Activated CD4-positive, CD25-positive, alpha-beta regulatory T cell treated with anti-CD3 and anti-CD28 coated beads, Interleukin-2, amount 50 U/mL, for 24 hours (primary cell): ENCODE measurements around the gene ABL1.

ENCODE experiments used
- ATAC-seq, 2 donors: fragments of 150-1000 bp; cut with Tn5 transposase; one replicate each; pipeline ENCODE4 v1.10.0; 2021; ENCODE audit warnings: mild to moderate bottlenecking in 1 of 2, moderate library complexity in 1 of 2

ABL1 gene

DNA sequence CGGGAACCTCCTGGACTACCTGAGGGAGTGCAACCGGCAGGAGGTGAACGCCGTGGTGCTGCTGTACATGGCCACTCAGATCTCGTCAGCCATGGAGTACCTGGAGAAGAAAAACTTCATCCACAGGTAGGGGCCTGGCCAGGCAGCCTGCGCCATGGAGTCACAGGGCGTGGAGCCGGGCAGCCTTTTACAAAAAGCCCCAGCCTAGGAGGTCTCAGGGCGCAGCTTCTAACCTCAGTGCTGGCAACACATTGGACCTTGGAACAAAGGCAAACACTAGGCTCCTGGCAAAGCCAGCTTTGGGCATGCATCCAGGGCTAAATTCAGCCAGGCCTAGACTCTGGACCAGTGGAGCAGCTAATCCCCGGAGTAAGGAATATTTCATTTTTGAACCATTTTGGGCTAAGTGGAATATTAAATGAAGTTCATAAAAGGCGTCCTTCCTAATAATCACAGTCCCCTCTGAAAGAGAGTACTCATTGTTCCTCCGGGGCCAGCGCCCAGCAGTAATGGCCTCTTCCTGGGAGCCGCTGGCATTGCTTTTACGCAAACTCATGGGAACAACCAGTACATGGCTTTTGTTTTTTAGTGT, 38.0 kb downstream of the ABL1 start:
- ATAC-seq: no peak

DNA sequence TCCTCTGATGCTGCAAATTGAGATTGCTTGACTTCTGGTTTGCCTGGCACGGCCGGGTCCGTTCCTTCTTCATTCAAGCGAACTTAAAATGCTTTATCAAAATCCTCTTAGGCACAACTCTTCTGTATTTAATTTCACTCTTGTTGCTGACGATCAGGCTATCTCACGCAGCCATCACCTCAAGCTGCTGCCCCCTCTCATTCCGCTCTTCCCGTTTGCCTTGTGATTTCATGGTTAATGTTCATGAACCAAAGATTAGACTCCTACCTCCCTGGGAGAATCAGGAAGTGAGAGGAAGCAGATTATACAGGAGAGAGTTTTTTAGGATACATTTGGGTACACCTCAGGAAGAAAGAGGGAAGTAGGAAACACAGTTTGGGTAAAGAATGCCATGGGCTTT, 38.9 kb downstream of the ABL1 start:
- ATAC-seq: no peak

DNA sequence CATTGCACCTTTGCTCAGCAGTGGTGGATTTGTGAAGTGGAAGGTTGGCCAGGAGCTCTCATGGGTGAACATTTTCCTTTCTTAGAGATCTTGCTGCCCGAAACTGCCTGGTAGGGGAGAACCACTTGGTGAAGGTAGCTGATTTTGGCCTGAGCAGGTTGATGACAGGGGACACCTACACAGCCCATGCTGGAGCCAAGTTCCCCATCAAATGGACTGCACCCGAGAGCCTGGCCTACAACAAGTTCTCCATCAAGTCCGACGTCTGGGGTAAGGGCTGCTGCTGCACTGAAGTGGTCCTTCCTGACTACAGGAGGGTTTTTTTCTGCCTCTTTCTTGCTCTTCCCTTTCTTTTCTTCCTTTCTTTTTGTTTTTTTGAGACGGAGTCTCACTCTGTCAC, 39.7 kb downstream of the ABL1 start:
- ATAC-seq: no peak

DNA sequence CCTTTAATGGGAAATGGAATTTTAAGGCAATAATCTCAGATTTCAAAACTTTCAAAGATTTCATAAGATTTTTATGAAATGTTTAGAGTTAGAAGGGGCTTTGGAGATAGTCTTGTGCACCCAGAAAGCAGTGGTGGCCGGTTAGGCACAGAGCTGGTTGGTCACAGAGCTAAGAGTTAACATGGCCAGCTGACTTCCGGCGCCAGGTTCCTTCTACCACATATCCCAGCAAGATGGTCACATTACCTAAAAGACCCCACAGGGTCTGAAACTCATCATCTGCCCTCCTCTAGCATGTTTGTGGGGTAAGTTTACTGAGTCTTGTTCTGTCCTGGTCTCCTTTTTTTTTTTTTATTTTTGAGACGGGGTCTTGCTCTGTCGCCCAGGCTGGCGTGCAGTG, 42.2 kb downstream of the ABL1 start:
- no peak for ATAC-seq

DNA sequence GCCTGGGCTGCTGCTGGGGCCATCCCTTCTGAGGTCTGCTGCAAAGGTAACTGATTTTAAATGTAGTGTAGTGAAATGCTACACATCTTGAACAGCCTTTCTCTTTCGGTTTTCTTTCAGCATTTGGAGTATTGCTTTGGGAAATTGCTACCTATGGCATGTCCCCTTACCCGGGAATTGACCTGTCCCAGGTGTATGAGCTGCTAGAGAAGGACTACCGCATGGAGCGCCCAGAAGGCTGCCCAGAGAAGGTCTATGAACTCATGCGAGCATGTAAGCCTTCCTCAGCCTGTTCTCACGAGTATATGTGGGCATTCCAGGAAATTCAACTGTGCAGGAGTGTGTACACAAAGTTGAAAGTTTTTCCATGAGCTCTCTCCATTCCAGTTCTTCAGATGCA, 43.2 kb downstream of the ABL1 start:
- ATAC-seq: no peak

DNA sequence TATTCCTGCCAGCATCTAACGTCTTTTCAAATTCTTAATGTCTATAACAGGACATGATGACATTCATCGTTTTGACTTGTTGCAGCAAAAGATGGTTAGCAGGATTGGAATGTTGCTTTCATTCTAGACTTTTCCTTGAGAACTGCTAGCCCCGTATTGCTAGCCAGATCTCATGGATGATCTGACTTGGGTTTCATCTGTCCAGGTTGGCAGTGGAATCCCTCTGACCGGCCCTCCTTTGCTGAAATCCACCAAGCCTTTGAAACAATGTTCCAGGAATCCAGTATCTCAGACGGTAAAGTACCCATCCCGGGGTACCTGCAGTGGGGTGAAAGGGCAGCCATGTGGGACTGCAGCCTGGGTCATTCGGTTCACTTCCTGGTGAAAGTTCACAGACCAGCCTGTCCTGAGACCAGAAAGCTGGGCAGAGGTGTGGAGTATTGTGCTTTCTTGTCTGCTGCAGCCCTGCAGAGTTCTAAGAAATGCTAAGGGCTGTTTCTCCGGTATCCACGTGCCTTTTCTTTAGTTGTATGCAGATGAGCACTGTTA, 44.9 kb downstream of the ABL1 start:
- no peak for ATAC-seq

DNA sequence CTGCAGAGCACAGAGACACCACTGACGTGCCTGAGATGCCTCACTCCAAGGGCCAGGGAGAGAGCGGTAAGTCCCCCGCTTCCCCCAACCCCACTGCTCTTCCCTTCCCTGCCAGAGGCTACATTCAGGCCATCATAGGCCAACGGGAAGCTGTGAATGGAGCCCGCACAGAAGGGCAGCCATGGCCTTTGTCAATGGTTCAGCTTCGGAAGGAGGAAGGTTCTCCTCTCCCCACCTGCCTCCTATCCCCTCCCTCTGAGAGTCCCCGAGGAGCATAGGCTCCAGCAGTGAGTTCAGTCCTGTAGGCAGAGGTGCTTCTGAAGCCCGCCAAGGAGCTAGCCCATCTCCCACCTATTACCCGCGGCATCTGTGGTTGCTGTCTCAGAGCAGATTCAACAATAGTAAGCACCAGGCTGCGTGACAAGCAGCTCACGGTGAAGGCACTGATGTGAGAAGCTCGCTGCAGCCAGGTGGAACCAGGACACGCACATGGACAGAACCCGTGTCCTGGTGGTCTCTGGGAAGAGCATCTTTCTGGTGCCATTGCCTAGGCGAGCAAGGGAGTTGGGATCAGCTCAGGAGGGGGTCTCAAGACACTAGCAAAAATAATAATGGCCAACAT, 45.7 kb downstream of the ABL1 start:
- no peak for ATAC-seq

DNA sequence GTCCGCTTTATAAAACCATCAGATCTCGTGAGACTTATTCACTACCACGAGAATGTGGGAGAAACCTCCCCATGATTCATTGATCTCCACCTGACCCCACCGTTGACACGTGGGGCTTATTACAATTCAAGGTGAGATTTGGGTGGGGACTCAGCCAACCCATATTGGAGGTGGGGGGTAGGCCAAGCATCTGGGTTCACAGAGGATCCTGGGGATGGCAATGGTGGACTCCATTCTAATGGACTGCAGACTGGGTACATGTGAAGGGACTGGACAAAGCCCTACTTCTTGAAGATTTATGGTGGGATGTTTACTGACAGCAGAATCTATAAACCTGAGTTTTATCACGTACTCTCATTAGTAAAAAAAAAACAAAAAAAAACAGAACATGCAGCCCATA, 46.5 kb downstream of the ABL1 start:
- ATAC-seq: no peak

DNA sequence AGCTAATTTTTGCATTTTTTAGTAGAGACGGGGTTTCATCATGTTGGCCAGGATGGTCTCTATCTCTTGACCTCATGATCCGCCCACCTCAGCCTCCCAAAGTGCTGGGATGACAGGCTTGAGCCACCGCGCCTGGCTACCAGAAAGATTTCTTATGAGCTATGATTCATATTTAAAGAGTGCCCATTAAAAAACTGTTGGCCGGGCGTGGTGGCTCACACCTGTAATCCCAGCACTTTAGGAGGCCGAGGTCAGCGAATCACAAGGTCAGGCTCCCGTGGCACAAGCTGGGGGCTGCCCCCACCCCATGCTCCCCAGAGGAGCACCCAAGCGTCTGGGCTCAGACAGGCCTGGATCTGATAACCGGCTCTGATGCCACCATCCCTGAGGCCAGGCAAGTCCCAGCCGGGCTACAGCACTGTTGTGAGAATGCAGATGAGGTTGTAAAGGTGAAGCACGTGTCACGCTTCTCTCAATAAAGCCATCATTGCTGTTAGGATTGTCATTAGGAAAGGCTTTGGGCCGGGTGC, 47.7 kb downstream of the ABL1 start:
- no peak for ATAC-seq

DNA sequence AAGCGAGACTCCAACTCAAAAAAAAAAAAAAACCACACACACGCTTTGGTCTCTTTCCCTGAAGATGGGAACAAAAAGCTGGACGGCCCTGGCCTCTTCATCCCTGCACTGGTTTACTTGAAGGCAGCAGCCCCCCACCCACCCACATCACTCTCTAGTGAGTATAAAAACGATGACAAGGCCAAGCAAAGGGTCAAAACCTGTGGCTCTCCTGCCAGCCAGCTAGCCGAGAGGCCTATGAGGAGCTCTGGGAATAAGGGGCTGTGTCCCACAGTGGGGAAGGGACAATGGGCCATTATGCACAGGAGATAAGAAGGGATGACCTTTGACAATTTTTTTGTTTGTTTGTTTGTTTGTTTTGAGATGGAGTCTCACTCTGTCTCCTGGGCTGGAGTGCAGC, 48.4 kb downstream of the ABL1 start:
- no peak for ATAC-seq

DNA sequence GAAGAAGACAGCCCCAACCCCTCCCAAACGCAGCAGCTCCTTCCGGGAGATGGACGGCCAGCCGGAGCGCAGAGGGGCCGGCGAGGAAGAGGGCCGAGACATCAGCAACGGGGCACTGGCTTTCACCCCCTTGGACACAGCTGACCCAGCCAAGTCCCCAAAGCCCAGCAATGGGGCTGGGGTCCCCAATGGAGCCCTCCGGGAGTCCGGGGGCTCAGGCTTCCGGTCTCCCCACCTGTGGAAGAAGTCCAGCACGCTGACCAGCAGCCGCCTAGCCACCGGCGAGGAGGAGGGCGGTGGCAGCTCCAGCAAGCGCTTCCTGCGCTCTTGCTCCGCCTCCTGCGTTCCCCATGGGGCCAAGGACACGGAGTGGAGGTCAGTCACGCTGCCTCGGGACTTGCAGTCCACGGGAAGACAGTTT, 49.1 kb downstream of the ABL1 start:
- ATAC-seq: no peak

DNA sequence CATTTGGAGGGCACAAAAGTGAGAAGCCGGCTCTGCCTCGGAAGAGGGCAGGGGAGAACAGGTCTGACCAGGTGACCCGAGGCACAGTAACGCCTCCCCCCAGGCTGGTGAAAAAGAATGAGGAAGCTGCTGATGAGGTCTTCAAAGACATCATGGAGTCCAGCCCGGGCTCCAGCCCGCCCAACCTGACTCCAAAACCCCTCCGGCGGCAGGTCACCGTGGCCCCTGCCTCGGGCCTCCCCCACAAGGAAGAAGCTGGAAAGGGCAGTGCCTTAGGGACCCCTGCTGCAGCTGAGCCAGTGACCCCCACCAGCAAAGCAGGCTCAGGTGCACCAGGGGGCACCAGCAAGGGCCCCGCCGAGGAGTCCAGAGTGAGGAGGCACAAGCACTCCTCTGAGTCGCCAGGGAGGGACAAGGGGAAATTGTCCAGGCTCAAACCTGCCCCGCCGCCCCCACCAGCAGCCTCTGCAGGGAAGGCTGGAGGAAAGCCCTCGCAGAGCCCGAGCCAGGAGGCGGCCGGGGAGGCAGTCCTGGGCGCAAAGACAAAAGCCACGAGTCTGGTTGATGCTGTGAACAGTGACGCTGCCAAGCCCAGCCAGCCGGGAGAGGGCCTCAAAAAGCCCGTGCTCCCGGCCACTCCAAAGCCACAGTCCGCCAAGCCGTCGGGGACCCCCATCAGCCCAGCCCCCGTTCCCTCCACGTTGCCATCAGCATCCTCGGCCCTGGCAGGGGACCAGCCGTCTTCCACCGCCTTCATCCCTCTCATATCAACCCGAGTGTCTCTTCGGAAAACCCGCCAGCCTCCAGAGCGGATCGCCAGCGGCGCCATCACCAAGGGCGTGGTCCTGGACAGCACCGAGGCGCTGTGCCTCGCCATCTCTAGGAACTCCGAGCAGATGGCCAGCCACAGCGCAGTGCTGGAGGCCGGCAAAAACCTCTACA, 49.8 kb downstream of the ABL1 start:
- no peak for ATAC-seq

DNA sequence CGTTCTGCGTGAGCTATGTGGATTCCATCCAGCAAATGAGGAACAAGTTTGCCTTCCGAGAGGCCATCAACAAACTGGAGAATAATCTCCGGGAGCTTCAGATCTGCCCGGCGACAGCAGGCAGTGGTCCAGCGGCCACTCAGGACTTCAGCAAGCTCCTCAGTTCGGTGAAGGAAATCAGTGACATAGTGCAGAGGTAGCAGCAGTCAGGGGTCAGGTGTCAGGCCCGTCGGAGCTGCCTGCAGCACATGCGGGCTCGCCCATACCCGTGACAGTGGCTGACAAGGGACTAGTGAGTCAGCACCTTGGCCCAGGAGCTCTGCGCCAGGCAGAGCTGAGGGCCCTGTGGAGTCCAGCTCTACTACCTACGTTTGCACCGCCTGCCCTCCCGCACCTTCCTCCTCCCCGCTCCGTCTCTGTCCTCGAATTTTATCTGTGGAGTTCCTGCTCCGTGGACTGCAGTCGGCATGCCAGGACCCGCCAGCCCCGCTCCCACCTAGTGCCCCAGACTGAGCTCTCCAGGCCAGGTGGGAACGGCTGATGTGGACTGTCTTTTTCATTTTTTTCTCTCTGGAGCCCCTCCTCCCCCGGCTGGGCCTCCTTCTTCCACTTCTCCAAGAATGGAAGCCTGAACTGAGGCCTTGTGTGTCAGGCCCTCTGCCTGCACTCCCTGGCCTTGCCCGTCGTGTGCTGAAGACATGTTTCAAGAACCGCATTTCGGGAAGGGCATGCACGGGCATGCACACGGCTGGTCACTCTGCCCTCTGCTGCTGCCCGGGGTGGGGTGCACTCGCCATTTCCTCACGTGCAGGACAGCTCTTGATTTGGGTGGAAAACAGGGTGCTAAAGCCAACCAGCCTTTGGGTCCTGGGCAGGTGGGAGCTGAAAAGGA, 50.7 kb downstream of the ABL1 start:
- ATAC-seq: no peak

DNA sequence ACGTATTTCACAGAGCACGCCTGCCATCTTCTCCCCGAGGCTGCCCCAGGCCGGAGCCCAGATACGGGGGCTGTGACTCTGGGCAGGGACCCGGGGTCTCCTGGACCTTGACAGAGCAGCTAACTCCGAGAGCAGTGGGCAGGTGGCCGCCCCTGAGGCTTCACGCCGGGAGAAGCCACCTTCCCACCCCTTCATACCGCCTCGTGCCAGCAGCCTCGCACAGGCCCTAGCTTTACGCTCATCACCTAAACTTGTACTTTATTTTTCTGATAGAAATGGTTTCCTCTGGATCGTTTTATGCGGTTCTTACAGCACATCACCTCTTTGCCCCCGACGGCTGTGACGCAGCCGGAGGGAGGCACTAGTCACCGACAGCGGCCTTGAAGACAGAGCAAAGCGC, 51.9 kb downstream of the ABL1 start:
- ATAC-seq: no peak

DNA sequence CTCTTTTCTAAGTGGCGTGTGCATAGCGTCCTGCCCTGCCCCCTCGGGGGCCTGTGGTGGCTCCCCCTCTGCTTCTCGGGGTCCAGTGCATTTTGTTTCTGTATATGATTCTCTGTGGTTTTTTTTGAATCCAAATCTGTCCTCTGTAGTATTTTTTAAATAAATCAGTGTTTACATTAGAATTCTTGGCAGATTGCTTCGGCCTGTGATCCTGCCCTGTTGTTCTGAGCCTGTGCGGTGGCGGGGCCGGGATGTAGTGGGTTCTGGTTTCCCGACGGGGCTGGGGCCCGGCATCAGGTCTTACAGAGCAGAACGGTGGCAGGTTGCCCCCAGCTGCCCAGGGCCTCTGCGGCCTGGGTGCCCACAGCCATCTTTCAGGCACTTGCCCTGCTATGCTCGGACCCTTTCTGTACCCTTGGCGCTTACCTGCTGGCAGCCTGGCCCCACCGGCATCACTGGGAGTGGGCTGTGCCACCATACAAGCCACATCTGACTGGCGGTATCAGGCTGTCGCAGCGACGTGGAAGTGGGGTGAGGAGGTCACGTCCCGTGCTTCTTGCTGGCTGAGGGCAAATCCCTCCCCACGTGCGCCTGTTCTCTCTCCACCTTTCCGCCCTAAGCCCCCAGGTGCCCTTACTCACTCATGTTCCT, 52.6 kb downstream of the ABL1 start:
- no peak for ATAC-seq

DNA sequence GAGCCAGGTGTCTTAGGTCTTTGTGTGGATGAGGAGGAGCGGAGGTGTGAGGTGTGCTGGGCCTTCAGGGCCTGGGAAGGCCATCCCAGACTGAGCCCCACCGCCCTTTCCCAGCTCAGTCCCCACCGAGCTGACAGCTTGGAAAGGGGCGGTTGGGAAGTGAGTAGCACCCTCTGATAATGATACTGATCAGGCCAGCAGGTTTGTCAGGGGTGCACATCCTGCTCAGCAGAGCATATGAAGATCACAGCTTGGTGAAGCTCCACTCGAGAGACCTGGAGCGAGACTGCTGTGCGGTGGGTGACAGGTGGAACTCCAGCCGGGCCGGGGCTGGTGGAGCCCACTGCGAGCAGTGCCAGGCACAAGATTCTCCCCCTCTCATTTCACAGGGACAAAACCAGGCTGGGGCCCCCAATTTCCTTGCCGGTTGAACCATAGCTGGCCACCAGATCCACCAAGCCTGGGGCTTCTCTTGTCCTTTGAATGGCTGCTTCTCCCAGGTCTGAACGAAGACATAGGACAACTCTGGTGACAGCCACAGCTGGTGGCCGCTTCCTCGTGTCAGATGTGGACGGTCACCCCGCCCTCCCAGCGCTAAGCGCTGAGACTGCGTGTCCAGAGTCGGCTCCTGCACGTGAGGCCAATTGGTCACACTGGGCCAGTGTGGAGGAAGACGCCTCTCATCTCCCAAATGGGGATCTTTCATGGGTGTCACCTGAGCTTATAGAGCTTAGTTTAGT, 53.3 kb downstream of the ABL1 start:
- no peak for ATAC-seq

DNA sequence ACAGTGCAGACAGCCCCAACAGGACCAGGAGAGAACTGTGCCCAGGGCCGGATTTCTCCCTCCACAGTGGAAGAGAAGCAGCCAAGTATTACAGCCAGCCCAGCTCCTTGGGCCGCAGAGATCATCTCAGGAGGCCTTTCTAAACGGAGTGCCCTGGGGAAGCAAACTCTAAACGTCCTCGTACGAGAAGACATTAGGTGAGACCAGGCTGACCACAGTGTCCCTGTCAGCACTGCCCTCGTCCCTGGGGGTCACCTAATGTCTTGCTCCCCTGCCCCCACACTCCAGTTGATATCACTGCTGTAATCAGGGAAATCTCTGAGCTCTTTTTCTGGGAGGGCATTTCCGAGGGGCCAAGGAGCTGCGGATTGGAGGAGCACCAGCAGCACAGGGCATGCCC, 55.1 kb downstream of the ABL1 start:
- no peak for ATAC-seq

DNA sequence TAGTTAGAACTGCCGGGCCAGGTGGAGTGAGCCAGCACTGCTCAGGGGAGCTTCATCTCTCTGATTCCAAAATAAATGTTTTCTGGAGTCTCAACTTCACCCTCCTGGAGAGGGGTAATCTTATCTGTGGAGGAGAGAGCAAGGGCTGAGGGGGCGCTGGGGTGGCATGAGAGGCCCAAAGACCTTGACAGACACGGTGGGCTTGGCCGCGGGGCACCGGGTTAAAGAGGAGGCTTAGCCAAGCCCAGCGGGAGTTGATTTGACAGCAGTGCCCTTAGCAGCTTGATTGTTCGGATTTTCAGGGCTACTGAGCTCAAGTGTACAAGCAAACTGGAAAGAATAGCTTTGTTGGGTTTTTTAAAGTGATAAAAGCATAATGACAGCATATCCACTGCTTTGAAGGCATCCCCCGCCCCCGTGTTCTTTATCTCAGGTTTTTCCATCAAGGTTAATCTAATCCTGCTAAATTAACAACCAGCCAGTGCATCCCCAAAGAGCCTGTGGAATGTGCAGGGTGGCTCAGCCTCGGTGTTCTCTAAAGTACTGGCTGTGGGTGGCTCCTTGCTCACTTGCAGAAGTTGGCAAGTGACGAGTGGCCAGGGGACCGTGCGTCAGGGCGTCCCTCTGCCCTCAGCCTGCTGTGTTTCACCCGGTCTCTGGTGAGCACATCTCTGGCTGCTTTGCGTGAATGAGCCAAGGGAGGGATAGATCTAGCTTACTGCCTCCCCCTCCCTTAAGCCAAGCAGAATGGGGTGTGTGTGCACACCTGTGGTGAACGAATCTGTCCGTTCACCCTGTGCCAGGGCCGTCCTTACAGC, 56.0 kb downstream of the ABL1 start:
- no peak for ATAC-seq

DNA sequence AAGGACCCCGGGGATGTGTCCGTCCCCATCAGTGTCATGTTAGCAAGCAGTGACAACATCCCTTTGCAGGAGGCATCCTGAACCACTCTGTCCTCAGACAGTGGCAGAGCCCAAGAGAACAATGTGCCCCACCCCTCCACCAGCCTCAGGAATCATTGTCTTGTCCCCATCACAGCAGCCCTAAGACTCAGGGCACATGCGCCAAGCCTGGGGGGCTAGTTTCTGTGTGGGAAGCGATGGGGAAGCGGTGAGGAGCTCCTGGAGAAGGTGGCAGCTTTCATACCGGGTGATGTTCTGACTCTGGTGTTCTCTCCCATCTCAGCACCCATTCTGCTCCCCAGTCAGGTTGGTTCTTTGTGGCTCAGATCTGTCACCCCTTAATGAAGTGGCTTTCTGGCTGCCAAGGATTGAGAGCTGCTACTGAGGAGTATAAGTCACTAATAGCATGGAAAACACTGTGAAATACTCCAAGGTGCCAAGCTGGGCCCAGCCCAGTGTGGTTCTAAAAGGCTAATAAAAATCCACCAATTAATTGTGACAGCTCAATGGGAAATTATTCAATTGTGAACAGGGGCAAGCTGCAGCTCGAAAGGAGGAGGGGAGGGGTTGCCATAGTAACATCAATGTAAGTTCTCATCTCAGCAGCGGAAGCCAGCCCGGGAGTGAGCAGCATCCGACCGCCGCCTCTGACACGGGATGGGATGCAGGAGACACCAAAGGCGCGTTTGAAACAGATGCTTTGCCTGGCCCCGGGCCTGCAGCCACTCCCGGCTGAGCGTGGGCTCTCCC, 56.8 kb downstream of the ABL1 start:
- no peak for ATAC-seq
